NCI-H2171 treated with DMSO at 0.1 percent for 48 hours (cell line): ENCODE results near the gene ANKS3.
"Not testable (repeated sequence)": the region's sequence is repeated elsewhere in the genome, so short reads cannot be mapped to it uniquely, and the experiment has no call there.

Experiments
- DNase-seq: peaks from one replicate; lab custom pipeline; 2025; lab: John Stamatoyannopoulos, UW

Gene ANKS3

DNA sequence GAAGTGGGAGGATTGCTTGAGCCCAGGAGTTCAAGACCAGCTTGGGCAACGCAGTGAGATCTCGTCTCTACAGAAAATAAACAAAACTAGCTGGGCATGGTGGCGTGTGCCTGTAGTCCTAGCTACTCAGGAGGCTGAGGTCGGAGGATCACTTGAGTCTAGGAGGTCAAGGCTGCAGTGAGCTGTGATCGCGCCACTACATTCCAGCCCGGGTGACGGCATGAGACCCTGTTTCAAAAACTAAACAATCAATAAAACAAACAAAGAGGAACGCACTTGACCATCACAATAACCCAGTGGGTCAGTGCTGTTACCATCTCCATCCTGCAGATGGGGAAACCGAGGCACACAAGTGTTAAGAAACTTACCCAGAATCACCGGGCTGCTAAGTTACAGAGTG lies 19.2 kb upstream of the ANKS3 start:
- DNase-seq: no peak

DNA sequence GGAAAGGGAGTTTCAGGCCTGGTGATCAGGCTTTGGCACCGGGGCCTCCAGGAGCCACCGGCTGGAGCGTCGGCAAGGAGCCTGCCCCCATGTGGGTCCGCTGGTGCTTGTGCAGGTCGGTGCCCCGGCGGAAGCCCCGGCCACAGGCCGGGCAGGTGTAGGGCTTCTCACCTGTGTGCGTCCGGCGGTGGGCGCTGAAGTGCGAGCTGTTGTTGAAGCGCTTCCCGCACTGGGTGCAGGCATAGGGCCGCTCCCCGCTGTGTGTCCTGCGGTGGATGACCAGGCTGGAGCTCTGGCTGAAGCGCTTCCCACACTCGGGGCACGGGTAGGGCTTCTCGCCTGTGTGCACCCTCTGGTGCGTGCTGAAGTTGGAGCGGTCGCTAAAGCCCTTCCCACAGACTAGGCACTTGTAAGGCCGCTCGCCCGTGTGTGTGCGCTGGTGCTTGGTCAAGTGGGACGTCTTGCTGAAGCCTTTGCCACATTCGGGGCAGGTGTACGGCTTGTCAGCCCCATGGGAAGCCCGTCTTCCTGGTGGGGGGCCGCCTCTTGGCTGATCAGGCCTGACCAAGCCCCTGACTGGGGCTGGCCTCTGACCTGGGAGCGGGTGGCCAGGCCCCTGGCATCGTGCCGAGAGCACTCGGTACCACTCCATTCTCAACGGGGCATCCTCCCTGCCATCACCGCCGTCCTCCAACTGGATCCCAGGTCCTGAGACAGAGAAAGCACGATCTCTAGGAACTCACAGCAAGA lies 18.5 kb upstream of the ANKS3 start:
- DNase-seq: no peak

DNA sequence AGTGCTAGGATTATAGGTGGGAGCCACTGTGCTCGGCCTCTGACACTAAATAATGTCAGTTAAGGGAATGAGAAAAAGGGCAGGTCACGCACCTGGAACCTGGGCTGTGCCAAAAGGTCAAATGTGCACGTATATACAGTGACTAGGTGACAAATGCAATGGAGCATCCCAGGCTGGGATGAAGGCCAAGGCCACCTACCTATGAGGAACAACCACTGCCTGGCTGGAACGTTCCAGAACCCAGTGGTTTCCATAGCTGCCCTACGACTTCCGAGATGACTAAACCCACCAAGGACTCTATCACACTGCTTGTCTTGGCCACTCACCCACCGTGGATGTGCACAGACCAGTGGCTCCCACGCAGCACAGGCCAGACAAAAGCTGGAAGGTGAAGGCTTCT lies 16.8 kb upstream of the ANKS3 start:
- no peak for DNase-seq

DNA sequence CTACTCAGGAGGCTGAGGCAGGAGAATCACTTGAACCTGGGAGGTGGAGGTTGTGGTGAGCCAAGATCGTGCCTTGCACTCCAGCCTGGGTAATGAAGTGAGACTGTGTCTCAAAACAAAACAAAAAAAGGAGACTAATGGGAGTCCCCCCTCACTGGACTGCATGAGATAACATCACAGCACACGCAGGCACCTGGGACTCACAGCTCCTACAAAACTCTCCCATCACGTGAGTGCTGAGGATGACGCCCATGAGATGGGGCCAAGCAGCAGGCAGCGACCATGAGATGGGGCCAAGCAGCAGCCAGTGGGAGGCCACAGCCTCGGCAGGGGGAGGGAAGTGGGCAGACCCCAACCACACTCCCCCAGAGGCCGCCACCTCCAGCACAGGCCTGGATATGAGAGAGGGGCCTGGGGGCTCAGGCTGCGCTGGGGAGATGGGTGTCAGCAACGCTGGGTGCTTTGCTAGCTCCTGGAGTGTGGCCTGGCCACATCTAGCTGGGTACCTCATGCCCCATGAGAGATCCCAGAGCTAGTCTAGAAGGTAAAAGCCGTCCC lies 15.7 kb upstream of the ANKS3 start:
- no peak for DNase-seq

DNA sequence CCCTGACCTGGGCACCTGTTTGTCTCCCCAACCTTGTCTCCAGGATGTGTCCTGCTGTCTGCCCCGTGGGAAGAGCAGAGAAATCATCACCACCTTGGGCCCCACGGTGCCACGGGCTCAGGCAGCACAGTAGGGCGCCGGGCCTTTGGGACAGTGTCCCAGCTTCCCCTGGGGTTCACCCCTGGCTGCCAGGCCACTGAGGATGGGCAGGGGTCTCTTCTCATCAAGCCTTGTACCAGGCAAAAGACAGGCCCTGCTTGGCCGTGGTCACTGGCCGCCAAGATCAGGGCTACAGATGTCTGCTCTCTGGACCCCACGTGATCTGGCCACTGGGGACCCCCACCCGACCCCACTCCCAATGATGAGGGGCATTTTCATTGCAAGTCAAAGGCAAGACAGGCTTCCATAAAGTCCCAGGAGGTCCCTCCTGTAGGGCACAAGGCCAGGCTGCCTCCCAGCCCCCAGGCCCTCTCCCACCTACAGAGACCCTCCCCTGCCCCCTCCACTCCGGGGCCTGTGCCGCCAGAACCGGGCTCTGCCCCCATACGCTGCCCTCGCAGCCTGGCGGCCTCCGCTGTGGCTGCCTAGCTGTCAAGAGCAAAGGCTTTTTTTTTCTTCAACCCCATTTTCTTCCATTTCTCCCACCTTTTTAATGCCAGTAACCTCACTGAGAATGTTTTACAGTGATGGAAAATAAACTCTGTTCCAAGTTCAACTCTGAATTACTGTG lies 14.8 kb upstream of the ANKS3 start:
- DNase-seq: no peak

DNA sequence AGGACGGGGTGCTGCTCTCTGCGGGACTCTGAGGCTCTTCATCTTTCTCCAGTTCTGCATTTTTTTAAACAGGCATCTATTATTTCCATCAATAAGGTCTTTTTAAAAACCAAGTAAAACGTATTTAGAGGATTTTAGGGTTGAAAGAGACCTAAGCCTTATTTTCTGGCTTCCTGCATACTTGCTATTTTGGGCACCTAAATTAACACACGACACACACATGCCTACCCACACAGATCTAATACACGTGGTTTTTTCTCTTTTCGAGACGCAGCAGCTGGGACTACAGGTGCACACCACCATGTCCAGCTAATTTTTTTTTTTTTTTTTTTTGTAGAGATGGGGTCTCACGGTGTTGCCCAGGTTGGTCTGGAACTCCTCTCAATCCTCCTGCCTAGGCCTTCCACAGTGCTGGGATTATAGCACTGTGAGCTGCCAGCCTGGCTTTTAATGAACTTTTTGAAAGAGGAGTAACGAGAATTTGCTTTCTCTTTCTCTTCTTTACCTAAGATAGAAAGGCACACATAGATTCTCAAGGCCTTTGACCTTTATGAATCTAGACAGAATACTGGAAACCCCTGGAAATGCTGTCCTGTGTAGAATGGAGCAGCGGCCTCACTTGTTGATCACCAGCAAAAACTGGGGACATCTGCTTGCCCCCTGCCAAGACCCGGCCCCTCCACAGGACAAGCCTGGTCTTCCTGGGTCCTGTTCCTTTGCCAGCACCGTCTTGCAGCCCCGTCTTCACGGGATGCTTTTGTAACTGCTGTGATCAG lies 14.0 kb upstream of the ANKS3 start:
- DNase-seq: no peak

DNA sequence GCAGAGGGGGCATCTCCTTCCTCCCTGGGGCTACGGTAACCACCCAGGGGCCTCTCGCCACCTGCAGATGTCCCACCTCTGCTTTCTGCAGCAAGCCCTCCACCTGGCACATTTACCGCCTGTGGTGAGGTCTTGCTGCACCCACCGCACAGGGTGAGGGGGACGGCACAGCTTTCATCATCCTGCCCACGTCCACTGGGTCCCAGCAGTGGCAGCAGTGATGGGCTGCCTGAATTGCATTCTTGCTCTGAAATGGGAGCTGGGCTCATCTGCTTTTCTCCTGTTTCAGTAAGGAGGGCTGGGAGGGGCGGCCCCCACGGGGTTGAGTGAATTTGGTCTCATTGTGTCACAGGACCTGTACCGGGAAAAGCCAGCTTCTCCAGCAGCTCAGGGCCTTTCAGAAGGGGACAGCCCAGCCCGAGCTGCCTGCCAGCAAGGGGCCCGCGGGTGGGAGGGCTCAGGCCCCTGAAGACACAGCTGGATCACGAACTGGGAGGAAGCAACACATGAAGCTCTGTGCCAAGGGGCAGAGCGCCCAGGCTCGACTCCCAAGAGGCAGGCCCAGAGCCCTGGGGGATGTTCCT lies 13.0 kb upstream of the ANKS3 start:
- no peak for DNase-seq

DNA sequence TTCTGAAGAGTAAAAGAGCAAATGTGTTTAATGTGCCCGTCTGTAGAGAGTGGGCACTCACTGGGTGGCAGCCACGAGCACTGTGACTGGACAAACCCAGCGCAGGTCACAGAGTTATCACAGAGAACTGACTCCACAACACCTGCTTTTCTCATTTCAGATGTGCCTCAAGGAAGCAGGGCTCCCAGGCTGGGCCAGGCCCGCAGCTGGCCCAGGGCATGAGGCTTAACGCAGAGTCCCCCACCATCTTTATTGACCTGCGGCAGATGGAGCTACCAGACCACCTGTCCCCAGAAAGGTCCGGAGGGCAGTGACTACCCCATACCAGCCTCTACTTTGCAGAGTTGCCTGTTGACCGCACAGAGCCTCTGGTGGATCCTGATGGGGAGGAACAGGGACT lies 12.1 kb upstream of the ANKS3 start:
- no peak for DNase-seq

DNA sequence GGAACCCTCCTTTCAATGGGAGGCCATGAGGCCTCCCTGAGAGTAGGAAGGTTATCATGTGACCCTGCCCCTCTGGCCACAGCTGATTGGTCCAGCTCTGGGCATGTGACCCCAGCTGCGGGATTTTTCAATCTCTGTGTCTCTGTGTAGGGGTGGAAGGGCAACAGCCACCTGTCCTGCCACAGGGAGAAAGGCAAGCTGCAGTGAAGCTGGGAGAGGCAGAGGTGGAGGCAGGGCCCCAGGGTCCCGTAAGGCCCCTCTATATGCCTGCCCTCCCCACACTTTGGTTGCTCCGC lies 11.2 kb upstream of the ANKS3 start:
- DNase-seq: no peak

DNA sequence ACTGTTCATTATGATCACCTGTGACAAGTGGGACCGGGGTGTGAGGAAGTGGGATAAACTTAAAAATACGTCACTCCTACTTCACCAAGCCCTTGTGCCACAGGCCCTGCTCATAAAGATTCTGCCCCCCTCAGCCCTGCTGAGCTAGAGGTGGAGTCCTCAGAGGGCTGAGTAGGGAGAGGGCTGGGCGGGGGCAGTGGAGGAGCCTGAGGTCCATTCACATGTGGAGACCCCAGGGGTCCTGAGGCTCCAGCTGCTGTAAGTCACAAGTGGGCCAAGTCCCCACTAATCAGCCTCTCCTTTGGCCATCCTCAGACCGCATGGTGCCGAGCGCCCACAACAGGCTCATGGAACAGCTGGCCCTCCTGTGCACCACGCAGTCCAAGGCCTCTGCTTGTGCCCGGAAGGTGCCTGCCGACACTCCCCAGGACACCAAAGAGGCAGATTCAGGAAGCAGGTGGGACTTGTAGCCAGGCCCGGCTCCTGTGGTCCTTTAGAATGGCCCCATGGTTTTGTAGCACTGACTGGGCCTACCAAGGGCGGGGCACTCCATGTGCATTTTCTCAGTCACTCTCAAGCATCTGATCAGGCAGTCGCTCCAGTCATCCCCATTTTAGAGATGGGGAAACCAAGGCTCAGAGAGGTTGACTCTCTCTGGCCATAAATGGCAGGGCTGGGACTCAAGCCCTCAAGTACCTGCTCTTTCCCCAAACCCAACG lies 10.6 kb upstream of the ANKS3 start:
- no peak for DNase-seq

DNA sequence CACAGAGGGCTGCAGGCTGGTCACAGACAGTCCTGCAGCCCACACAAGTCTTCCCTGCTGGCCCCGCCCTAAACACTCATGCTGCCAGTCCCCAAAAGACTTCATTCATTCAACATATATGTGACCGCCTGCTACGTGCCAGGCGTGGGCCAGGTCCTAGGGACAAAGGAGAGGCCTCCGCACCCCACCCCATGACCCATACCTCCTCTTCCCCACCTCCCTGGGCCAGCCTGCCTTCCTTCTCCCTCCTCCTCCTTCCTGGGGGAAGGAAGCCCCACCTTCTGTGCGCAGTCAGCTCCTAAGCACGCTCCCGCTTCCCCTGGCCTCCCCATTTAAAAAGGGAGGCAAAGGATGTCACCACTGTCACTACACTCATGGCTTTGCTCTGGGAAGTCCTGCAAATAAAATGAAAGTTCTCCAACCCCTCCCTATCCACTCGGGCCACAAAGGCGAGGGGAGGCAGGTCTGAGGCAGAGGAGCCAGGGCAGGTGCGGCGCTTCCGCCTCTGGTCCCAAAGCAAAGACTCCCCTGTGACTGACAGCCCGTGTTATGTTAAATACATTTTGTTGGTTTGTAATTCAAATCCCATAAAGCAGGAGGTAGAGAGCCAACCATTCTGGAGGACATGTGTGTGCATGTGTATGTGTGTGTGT lies 9.3 kb upstream of the ANKS3 start:
- DNase-seq: no peak

DNA sequence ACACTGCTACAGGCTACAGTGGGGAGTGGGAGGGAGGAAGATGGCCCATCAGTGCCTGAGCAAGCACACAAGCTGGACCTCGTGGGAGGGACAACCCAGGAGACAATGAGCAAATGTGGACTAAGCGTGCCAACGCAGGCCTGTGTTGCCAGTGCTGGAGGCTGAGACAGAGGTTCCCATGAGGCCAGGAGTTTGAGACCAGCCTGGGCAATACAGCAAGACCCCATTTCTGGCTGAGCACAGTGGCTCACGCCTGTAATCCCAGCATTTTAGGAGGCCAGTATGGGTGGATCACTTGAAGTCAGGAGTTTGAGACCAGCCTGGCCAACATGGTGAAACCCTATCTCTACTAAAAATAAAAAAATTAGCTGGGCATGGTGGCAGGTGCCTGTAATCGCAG lies 4.3 kb upstream of the ANKS3 start:
- not testable (repeated sequence) for DNase-seq

DNA sequence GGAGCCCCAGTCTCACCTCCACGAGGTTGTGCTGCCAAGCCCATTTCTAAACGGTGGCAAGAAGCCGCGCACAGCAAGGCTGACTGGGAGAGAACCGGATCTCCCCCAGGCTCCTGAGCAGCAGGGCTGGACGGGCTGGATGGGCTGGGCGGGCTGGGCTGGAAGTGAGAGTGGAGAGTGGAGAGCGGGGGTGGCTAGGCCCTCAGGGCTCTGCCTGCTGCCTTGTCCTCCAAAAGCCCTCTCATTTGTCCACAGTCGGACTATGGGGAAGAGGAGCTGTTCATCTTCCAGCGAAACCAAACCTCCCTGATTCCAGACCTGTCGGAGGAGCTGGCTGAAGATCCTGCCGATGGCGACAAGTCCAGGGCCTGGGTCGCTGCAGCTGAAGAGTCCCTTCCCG lies 3.5 kb upstream of the ANKS3 start:
- DNase-seq: no peak

DNA sequence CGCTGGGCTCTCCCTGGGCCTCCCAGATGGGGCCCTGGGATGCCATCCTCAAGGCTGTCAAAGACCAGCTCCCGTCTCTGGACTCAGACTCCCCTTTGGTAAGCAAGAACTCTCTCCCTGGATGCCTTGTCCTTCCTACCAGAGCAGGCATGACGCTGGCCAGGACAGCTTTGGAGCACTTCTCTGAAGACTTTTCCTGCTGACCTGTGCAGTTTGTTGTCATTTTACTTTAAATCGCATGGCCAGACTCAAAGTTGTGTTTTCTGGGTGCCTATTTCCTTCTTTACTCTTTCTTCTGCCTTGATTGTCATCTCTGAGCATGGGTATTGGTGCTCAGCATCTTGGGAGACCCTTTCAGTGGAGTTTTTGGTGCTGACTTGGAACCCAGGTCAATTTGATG lies 2.5 kb upstream of the ANKS3 start:
- no peak for DNase-seq

DNA sequence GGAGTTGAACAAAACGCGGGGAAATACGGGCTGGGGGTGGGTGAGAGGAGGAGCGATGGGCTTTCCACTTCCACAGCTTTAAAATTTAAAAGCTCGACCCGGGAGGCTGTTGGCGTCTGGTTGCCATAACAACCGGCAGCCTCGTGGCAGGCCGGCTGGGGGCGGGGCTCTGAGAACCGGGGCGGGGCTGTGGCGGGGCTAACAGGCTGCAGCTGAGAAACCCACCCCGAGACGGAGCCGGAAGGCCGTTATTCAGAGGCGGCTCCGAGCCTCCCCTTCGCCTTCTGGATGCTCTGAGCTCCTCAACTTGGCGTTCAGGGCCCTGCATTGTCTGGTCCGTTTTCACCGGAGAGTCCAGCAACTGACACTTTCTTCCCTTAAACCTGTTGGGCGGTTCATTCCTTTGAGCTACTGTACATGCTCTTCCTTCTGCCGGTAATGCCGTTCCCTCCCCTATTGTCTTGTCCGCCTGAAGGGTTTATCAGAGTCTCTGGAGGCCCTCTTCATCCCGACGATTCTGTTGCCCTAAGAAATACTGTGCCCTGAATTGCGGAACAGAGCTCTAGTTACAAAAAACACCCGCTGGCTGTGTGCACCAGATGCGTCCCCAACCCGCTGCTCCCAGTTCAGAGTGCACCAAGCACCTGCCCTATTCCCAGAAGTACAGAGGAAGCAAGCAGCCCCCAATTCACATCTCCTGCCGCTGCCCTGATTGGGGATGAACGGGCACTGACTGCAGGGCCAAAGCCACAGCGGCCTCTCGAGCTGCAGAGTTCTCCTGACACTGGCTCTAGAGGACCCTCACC lies 862 bp upstream of the ANKS3 start:
- peak; percentile 81 for DNase-seq

DNA sequence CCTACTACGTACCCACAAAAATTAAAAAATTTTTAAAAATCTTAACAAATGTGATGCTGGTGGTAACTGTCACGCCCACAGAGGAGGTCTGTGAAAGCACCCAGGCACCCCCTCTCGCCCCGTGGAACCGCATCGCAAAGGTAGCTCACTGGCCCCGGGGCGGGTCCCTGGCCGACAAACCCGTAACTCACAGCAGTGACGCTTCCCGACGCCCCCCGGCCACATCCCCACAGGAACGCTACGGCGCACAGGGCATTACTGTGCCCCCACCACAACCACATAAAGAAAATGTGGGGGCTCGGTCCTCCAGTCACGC lies 366 bp downstream of the ANKS3 start:
- DNase-seq: peak; percentile 36

DNA sequence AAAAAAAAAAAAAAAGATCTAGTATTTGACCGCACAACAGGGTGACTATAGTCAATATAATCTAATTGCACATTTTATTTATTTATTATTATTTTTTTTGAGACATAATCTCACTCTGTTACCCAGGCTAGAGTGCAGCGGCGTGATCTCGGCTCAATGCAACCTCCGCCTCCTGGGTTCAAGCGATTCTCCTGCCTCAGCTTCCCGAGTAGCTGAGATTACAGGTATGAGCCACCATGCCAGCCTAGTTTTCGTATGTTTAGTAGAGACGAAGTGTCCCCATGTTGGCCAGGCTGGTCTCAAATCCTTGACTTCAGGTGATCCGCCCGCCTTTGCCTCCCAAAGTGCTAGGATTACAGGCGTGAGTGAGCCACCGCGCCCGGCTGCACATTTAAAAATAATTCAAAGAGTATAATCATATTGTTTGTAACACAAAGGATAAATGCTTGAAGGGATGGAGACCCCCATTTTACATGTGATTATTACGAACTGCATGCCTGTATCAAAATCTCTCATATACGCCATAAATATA lies 794 bp downstream of the ANKS3 start:
- no peak for DNase-seq

DNA sequence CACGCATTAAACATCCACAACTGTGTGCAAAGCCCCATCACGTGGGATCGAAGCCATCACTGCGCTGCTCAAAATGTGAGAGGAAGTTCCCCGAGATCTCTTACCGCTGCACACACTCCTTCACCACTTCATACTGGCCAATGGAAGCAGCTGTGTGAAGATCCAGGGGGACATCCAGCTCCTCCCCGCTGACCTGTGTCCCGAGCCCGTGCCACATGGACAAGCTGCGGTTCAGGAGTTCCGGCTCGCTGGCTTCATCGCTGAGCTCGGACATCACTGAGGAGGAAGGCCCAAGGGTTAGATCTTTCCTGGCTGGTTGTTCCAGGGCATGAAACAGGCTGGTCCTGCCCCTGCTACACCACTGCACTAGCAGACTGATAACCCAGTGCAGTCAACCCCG lies 4.2 kb downstream of the ANKS3 start:
- no peak for DNase-seq

DNA sequence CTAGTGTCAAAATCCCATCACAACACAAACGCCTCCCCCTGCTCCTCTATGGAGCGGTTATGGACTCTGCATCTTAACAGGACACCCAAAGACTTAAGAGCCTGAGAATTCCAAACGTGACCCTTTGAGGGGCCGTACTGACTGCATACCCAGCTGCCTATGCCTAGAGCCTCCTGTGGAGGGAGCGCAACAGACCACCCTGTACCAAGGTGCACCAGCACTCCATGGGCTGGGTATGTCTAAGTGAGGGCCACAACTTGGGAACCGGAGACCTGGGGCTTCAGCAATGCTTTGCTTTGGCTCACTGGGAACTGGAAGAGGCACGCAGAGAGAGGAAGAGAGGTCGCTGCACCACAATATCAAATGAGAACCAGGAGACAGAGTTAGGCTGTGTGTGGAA lies 5.4 kb downstream of the ANKS3 start:
- no peak for DNase-seq

DNA sequence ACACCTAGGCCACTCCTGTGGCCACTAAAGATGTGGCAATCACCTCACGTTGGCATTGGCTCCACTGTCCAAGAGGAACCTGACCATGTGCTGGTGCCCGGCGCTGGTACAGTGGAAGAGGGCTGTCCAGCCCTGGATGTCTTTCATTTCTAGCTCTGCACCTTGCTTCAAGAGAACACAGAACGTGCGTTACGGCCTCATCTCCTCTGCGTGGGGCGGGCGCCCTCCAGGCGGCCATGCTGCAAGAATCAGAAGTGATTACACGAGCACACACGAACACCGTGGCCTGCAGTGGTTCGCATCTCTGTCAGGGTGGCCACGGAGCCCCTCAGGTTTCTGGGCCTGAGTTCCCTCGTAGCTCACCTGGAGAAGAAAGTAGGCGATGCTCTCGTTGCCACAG lies 7.5 kb downstream of the ANKS3 start:
- DNase-seq: no peak
